NT2/D1 (cell line): ENCODE results near the gene HK3.

Experiments
- SUZ12 ChIP-seq: IDR thresholded peaks from 2 replicates; pipeline ENCODE4 v1.6.1; 2011; ENCODE audit not compliant: insufficient read length, insufficient read depth; ENCODE audit errors: extremely low read depth
- YY1 ChIP-seq: IDR thresholded peaks from 2 replicates; pipeline ENCODE4 v1.6.1; 2011; ENCODE audit not compliant: insufficient read length, insufficient read depth
- ZNF274 ChIP-seq: IDR thresholded peaks from 2 replicates; pipeline ENCODE4 v1.6.1; 2011; ENCODE audit warnings: mild to moderate bottlenecking, low read depth, low read length

DNA sequence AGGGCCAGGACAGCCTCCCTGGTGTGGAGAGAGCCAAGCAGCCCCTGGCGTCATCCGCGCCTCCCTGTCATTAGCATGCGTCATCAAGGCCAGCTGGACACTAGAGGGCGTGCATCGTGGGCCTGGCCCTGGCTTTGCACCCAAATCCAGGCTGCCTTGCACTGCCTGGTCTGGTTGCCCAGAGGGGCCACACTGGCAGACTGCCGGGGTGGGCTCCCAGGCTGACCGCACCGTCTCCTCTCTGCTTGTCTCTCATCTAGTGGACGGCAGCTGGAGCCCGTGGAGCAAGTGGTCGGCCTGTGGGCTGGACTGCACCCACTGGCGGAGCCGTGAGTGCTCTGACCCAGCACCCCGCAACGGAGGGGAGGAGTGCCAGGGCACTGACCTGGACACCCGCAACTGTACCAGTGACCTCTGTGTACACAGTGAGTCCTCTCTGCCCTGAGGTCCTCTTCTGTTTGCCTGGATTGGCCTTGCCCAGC lies 29.0 kb downstream of the HK3 start:
- TF ChIP-seq YY1 (no peak), SUZ12 (no peak), ZNF274 (no peak)
